Gastroesophageal sphincter (tissue), 4 donors: ENCODE measurements around the gene LRRFIP1. TPM values are rescaled to one million over a fixed set of nuclear protein-coding genes. Genes with fewer than 3 reads are reported as not detected.

Experiments used
- ATAC-seq: fragments of 150-250 bp; one replicate; pipeline ENCODE4 v1.9.1; 2016; ENCODE audit warnings: mild to moderate bottlenecking, moderate library complexity
- H3K27ac ChIP-seq, 4 donors: fragments of 200-600 bp; sonication (generic) in 3 of 4; 1 replicate in 3 of 4; 2 replicates in 1 of 4; pipeline ENCODE4 v1.5.1; 2016 to 2019
- H3K27me3 ChIP-seq: fragments of 200-600 bp; sonication (generic); one replicate; pipeline ENCODE4 v1.5.1; 2019
- H3K36me3 ChIP-seq, 2 donors: fragments of 200-600 bp; sonication (generic); one replicate each; pipeline ENCODE4 v1.5.1; 2019; ENCODE audit warnings: control low read depth in 1 of 2
- H3K4me1 ChIP-seq, 3 donors: fragments of 200-600 bp; sonication (generic); 1 replicate in 2 of 3; 2 replicates in 1 of 3; pipeline ENCODE4 v1.5.1; 2016 to 2019; ENCODE audit warnings: control low read depth in 2 of 3
- H3K4me3 ChIP-seq, 2 donors: fragments of 200-600 bp; sonication (generic); one replicate each; pipeline ENCODE4 v1.5.1; 2019; ENCODE audit warnings: mild to moderate bottlenecking in 1 of 2, moderate library complexity in 1 of 2
- H3K9me3 ChIP-seq, 3 donors: fragments of 200-600 bp; sonication (generic); one replicate each; pipeline ENCODE4 v1.5.1; 2017 to 2019; ENCODE audit warnings: control low read depth in 2 of 3
- EP300 ChIP-seq: sonication (generic); formaldehyde crosslinking; IDR thresholded peaks from one replicate; pipeline ENCODE4 v1.6.1; 2017; ENCODE audit warnings: antibody characterized with exemption, mild to moderate bottlenecking
- POLR2A ChIP-seq, 2 donors: fragments of 450-650 bp; IDR thresholded peaks; one replicate each; pipeline ENCODE4 v1.6.1; 2017; ENCODE audit warnings: antibody characterized with exemption in 2 of 2, mild to moderate bottlenecking in 2 of 2, moderate library complexity in 1 of 2
- POLR2AphosphoS5 ChIP-seq: sonication (generic); formaldehyde crosslinking; IDR thresholded peaks from one replicate; pipeline ENCODE4 v1.6.1; 2017; ENCODE audit warnings: antibody characterized with exemption
- WGBS, 2 donors: methylation state at CpG; one replicate each; pipeline ENCODE4 v1.1.5; 2018; ENCODE audit warnings: low coverage in 1 of 2; 5-methylcytosine and 5-hydroxymethylcytosine counted together
- total RNA-seq, 4 donors: library from RNA; depleted of rRNA; stranded (reverse); fragments of >200 nt; gene quantifications; one replicate each; pipeline ENCODE4 v1.1.0, GENCODE V29; 2016
- TF ChIP-seq, protein P1 (sequence below), 4 experiments: fragments of 200-600 bp in 2 of 4; fragments of 450-650 bp in 2 of 4; sonication (generic) in 1 of 4; IDR thresholded peaks; one replicate each; pipeline ENCODE4 v1.5.1; 2017 to 2019; ENCODE audit warnings: antibody characterized with exemption in 4 of 4, mild to moderate bottlenecking in 2 of 4, moderate library complexity in 2 of 4

LRRFIP1 gene
- total RNA-seq, 4 donors from 2014 or later = 164 to 225 (median 179) TPM

DNA sequence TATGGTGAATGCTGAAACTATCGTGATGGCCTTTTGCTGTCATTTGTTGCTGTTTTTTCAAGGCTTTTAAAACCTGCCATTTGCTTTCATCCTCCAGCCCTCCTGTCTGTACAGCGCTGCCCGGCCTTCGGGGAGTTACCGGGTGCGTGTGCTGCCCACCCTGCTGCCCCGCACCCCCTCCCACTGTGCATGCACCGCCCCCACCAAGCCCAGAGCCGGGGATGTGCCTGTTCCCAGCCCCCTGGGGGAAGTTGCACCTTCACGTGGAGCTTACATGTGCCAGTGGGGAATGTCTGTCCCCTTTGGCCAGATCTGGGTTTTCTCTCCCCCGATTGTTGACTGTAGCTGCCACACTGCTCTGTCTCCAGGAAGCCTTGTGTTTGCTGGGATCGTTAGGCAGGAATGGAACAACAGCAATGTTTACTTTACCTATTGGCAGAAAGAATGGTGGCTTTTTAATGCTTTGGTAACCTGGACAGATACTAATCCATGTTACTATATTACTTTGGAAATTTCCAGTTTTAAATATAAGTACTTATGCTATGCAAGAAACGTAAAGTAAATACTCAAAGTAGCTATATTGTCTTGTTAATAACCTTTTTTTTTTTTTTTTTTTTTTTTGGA, 106.4 kb downstream of the LRRFIP1 start:
- peak; percentile 16 for ATAC-seq
- Histone ChIP-seq H3K4me3 (peak overlapping the region in 1 of 2 donors; percentile 13), H3K9me3 (no peaks in the 10 kb centered on the region), H3K27me3 (no peaks in the 10 kb centered on the region), H3K27ac (peak overlapping the region; percentile 57 to 84 (median 83)), H3K36me3 (peaks cover 0 to 16% of the 10 kb centered on the region in 2 donors), H3K4me1 (peaks cover 5 to 100% (median 47%) of the 10 kb centered on the region in 3 donors)
- TF ChIP-seq POLR2AphosphoS5 = peak; percentile 54
- TF ChIP-seq EP300 = no peak
- WGBS, 2 donors = 27 to 63% methylated on average over 11 of the region's 13 CpGs

DNA sequence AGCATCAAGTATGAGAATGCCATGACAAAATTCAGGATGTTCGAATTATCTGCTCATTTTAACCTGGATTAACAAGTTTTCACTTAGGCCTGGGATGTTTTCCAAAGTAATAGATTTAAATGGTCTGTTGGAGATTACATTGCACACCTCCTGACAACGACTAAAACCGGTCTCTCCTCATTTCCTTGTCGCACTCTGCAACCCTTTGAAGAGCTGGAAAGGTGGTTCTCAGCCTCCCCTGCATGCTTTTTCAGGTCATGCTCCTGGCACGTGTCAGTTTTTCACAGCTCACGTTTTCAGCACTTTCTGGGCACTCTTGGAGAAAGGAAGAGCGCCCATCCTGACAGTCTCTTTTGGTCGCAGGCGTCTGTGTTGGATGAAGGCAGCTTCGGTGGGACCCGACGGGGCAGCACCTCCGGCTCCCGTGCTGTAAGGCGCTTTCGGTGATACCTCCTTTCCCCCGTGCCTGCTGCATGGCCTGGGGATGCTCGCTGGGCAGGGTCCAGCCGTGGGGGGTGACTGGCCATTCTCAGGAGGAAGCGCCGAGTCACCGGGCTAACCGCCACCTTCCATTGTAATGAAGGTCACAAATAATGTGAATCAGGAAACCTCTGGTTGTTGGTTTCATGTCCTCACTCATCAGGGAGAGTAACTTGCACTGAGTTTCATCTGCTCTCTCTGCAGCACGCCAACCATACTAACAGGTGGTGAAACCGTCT, 107.7 kb downstream of the LRRFIP1 start:
- Histone ChIP-seq H3K27ac (peak overlapping the region in 3 of 4 donors; percentile 76 to 84 (median 82)), H3K27me3 (no peaks in the 10 kb centered on the region), H3K4me1 (peaks cover 5 to 100% (median 51%) of the 10 kb centered on the region in 3 donors), H3K36me3 (peaks cover 0 to 16% of the 10 kb centered on the region in 2 donors), H3K4me3 (no peak overlapping the region), H3K9me3 (no peaks in the 10 kb centered on the region)
- WGBS, 2 donors = 54 to 74% methylated on average over 6 to 21 of the region's 25 CpGs
- no peak for ATAC-seq
- TF ChIP-seq EP300 = no peak
- TF ChIP-seq POLR2A (IDR thresholded peaks at IDR 0.05) = no peak
- TF ChIP-seq, protein P1, sequence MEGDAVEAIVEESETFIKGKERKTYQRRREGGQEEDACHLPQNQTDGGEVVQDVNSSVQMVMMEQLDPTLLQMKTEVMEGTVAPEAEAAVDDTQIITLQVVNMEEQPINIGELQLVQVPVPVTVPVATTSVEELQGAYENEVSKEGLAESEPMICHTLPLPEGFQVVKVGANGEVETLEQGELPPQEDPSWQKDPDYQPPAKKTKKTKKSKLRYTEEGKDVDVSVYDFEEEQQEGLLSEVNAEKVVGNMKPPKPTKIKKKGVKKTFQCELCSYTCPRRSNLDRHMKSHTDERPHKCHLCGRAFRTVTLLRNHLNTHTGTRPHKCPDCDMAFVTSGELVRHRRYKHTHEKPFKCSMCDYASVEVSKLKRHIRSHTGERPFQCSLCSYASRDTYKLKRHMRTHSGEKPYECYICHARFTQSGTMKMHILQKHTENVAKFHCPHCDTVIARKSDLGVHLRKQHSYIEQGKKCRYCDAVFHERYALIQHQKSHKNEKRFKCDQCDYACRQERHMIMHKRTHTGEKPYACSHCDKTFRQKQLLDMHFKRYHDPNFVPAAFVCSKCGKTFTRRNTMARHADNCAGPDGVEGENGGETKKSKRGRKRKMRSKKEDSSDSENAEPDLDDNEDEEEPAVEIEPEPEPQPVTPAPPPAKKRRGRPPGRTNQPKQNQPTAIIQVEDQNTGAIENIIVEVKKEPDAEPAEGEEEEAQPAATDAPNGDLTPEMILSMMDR (IDR thresholded peaks at IDR 0.05) = no peak
- no peak for TF ChIP-seq POLR2AphosphoS5

DNA sequence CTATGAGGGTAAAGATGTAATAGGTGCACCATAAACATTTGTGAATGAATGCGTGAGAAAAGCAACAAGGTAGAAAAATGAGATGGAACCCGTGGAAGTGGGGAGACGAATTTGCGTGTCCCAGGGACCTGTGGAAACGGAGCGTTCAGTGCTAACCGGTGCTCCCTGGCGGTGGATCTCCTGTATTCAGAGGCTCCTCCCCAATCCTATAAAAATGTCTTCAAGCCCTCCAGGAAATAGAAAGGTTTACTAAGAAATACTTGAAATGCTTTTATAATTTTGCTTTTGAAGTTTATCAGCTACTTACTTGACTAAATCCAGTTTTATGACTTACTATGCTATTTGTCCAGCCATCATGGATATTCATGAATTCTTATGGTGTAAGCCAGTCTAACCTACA, 108.4 kb downstream of the LRRFIP1 start:
- no peaks in the 10 kb centered on the region for H3K27me3 ChIP-seq
- H3K9me3 ChIP-seq = no peaks in the 10 kb centered on the region
- H3K4me3 ChIP-seq = no peak overlapping the region
- TF ChIP-seq POLR2A (IDR thresholded peaks at IDR 0.05) (no peak), POLR2AphosphoS5 (no peak), EP300 (no peak)
- TF ChIP-seq, protein P1 (IDR thresholded peaks at IDR 0.05) = no peak
- H3K36me3 ChIP-seq = peaks cover 0 to 16% of the 10 kb centered on the region in 2 donors
- WGBS, 2 donors = 78 to 84% methylated on average over 6 to 8 of the region's 8 CpGs
- peaks cover 9 to 100% (median 51%) of the 10 kb centered on the region in 3 donors for H3K4me1 ChIP-seq
- ATAC-seq = no peak
- peak overlapping the region in 3 of 4 donors; percentile 76 to 84 (median 82) for H3K27ac ChIP-seq

DNA sequence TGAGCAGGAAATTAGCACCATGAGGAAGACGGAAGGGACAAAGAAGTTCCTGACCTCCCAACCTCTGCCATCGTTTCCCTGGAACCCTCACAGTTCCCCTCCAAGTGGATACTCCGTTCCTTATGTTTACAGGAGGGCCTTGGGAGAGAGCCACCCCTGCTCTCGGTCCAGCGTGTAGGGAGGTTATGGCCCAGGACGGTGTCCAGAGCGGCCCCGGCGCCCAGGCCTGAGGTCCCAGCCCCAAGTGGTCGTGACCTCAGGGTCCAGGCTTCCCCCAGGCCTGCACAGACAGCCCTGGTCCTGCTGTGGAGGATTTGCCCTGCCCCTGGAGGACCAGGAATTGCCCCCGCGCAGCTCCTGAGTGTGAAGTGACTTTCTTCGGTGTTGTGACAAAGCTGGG, 109.4 kb downstream of the LRRFIP1 start:
- Histone ChIP-seq H3K4me1 (peaks cover 9 to 100% (median 55%) of the 10 kb centered on the region in 3 donors), H3K4me3 (no peak overlapping the region), H3K36me3 (peaks cover 0 to 16% of the 10 kb centered on the region in 2 donors), H3K9me3 (no peaks in the 10 kb centered on the region), H3K27me3 (no peaks in the 10 kb centered on the region), H3K27ac (peak overlapping the region in 3 of 4 donors; percentile 84 to 85 (median 84))
- no peak for ATAC-seq
- TF ChIP-seq, protein P1 (IDR thresholded peaks at IDR 0.05) = no peak
- no peak for TF ChIP-seq POLR2AphosphoS5
- TF ChIP-seq EP300 = no peak
- TF ChIP-seq POLR2A (IDR thresholded peaks at IDR 0.05) = no peak
- WGBS, 2 donors = 20% methylated on average over 2 of the region's 13 CpGs; no CpG with 5 or more reads in 1 of the 2 donors

DNA sequence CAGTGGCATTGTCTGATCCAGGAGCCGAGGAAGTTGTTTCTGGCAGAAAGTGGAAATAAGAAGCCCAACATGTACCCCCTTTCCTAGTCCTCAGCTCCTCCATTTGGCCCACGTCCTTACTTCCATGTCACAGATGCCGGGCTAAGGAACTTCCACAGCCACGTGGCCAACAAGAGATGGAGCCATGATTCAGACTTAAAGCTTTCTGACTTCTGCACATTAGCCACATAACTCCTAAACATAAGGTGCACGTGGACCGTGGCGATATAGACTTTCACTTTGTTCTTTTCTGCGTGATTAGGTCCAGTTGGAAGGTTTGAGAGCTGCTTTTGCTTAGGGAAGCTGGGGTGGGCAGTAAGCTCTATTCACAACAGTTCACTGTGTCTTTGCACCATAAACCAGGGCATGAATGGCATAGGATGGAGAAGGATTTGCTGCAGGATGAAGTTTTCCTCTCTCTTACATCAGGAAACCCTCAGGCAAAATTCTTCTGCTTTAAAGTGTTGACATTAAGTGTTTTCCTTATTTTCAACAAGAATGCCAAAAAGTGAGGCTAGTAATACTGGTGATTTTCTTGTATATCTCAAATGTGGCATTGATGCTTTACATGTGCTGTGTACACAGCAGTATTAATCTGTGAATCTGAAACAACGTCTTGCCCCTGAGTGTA, 109.9 kb downstream of the LRRFIP1 start:
- no peaks in the 10 kb centered on the region for H3K27me3 ChIP-seq
- 40 to 63% methylated on average over 1 to 8 of the region's 9 CpGs for WGBS, 2 donors
- H3K9me3 ChIP-seq = no peaks in the 10 kb centered on the region
- peaks cover 0 to 16% of the 10 kb centered on the region in 2 donors for H3K36me3 ChIP-seq
- H3K4me1 ChIP-seq = peaks cover 9 to 100% (median 53%) of the 10 kb centered on the region in 3 donors
- no peak overlapping the region for H3K4me3 ChIP-seq
- no peak for ATAC-seq
- TF ChIP-seq EP300 = no peak
- no peak for TF ChIP-seq POLR2A (IDR thresholded peaks at IDR 0.05)
- TF ChIP-seq, protein P1 (IDR thresholded peaks at IDR 0.05) = no peak
- no peak for TF ChIP-seq POLR2AphosphoS5
- peak overlapping the region in 3 of 4 donors; percentile 84 to 85 (median 84) for H3K27ac ChIP-seq
